ENCODE data around the gene DLX3.

- no peak for TF ChIP-seq CTCF (IDR thresholded peaks at IDR 0.05; ENCODE audit: insufficient read depth, low read length, poor library complexity, severe bottlenecking)
- no peak for TF ChIP-seq EZH2phosphoT487 (conservative IDR thresholded peaks at IDR 0.05; ENCODE audit: low read length)
Observed at GRCh38 chr17:50029185-50029584, 34.2 kb upstream of the DLX3 start.

Data from SU-DHL-6 (cell line).